Stimulated activated CD4-positive, alpha-beta T cell treated with anti-CD3 and anti-CD28 coated beads, Interleukin-2, amount 100 ng/mL, for 24 hours (primary cell): ENCODE measurements around the gene CACHD1.
A peak's percentile ranks its signal among the peaks of the same experiment; 100 is the strongest.
"Not testable (repeated sequence)": the region's sequence is repeated elsewhere in the genome, so short reads cannot be mapped to it uniquely, and the experiment has no call there.

Experiments used
- DNase-seq, 2 donors: peaks; one replicate each; pipeline ENCODE4 v3.0.0-alpha.2; 2020

The CACHD1 gene

GRCh38 chr1:64669098-64669675 lies 199.3 kb downstream of the CACHD1 start:
- DNase-seq = no peak

GRCh38 chr1:64675718-64676345 lies 205.9 kb downstream of the CACHD1 start:
- no peak for DNase-seq

- DNase-seq = no peak
These were observed 206.5 kb downstream of the CACHD1 start for GRCh38 chr1:64676386-64676785.

- DNase-seq = no peak
These were observed 207.6 kb downstream of the CACHD1 start for GRCh38 chr1:64677532-64677931.

- no peak for DNase-seq
These were observed 208.4 kb downstream of the CACHD1 start for GRCh38 chr1:64678366-64678765.

- no peak for DNase-seq
These were observed 209.2 kb downstream of the CACHD1 start for GRCh38 chr1:64679177-64679576.

- DNase-seq = no peak
These were observed 210.7 kb downstream of the CACHD1 start for GRCh38 chr1:64680599-64680998.

- no peak for DNase-seq
These were observed 211.1 kb downstream of the CACHD1 start for GRCh38 chr1:64681043-64681442.

- DNase-seq = no peak
These were observed 213.5 kb downstream of the CACHD1 start for GRCh38 chr1:64683419-64683818.

GRCh38 chr1:64685217-64685616 lies 215.3 kb downstream of the CACHD1 start:
- DNase-seq = no peak

- DNase-seq = no peak
These were observed 215.9 kb downstream of the CACHD1 start for GRCh38 chr1:64685765-64686341.

- peak in 1 of 2 donors; percentile 17 for DNase-seq
These were observed 217.1 kb downstream of the CACHD1 start for GRCh38 chr1:64686828-64687724.

- DNase-seq = no peak
These were observed 217.9 kb downstream of the CACHD1 start for GRCh38 chr1:64687725-64688327.

GRCh38 chr1:64691626-64692025 lies 221.7 kb downstream of the CACHD1 start:
- DNase-seq = no peak

GRCh38 chr1:64692911-64693310 lies 223.0 kb downstream of the CACHD1 start:
- no peak for DNase-seq

GRCh38 chr1:64693406-64693805 lies 223.5 kb downstream of the CACHD1 start:
- no peak for DNase-seq

GRCh38 chr1:64696879-64697278 lies 226.9 kb downstream of the CACHD1 start:
- DNase-seq = no peak

GRCh38 chr1:64699327-64699726 lies 229.4 kb downstream of the CACHD1 start:
- DNase-seq = no peak

GRCh38 chr1:64701071-64701470 lies 231.1 kb downstream of the CACHD1 start:
- no peak for DNase-seq

GRCh38 chr1:64701886-64702285 lies 232.0 kb downstream of the CACHD1 start:
- no peak for DNase-seq

- not testable (repeated sequence) for DNase-seq
These were observed 232.7 kb downstream of the CACHD1 start for GRCh38 chr1:64702670-64703069.

- no peak for DNase-seq
These were observed 233.7 kb downstream of the CACHD1 start for GRCh38 chr1:64703600-64703999.

GRCh38 chr1:64705591-64705990 lies 235.7 kb downstream of the CACHD1 start:
- no peak for DNase-seq
